RCC 7860 (cell line): ENCODE data around the gene MYO3B.

Experiments
- DNase-seq: peaks from one replicate; pipeline ENCODE4 v3.0.0-alpha.2; 2015; ENCODE audit warnings: low spot score
- FAIRE-seq: peaks from 2 replicates; lab custom pipeline; 2012; peaks lifted over from hg19 to GRCh38; lab: Jason Lieb, UNC

Gene MYO3B

DNA sequence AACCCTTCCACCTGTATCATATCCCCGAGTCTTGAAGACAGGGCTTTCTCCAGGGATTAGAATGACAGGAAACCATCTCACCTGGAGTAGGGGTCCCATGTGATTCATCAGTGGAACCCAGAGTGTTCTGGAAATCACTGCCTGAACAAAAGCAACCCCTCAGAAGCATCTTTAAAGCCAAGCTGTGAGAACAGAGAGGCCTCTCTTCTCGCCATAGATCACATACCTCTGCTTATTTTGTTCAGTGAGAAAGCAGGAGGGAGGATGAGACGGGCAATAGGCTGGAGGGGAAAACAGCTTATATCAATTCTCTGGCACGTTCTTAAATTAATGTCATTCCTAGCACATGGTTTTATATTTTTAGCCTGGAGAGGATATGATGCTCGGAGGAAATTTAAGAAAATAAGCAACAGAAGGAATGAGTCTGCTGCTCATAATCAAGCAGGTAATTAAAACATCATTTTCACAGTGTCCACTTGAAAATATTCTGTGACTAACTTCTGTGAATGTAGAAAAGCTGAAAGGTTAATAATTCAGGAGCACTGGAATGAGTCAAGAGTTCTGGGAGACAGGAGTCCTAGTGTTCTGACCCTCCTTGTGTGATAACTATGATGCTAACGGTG, 323.6 kb downstream of the MYO3B start:
- no peak for FAIRE-seq

DNA sequence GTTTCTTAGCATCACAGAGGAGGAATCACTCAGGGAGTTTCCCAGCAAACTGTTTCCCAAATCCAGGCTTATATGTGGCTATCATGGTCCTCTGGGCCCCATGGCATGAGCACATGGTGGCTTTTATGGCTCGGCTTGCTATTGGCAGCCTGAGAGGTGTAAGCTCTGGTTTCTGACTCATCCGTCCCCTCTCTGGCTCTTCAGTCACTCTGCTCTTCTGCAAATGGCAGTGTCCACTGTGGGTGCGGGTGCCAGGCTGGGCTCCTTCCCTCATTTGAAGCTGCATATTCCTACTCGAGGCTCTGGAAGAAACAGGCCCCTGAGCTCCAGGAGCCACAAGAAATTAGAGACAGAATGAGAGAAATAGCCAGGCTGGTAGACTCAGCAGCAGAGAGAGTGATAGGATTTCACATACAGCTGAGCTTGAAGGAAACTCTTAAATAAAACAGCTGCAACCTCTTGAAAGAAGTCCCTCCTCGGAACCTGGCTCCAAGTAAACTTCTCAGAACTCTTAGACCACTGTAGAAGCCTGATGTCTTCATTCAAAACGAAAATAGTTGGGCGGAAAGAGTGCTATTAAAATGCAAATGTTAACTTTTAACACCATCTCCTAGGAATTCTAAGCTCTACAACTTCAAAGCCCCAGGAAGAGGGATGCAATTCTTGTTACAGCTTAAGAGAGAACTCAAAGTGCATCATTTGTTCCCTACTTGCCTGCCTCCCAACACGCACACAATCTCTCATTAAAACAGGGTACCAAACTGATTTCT, 324.6 kb downstream of the MYO3B start:
- FAIRE-seq (no peak), DNase-seq (no peak)

More for the DNA sequence above, 323.6 kb downstream of the MYO3B start:
- DNase-seq: no peak

DNA sequence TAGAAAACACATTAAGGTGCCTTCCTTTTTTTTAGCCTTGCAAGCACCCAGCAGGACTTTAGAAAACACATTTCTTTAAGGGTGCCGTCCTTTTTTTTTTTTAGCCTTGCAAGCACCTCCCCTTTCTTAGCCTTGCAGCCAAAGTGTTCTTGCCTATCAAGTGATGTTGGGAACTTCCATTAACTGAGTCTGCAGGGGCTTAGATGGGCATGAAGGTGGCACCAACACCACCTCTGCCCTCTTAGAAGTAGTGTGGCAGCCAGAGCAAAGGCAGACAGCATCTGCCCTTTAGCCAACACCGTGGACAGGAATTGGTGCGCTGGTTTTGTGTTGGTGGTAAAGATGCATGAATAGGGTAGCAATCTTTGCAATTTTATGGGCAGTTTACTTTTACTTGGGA, 325.6 kb downstream of the MYO3B start:
- no peak for FAIRE-seq
- DNase-seq: no peak

DNA sequence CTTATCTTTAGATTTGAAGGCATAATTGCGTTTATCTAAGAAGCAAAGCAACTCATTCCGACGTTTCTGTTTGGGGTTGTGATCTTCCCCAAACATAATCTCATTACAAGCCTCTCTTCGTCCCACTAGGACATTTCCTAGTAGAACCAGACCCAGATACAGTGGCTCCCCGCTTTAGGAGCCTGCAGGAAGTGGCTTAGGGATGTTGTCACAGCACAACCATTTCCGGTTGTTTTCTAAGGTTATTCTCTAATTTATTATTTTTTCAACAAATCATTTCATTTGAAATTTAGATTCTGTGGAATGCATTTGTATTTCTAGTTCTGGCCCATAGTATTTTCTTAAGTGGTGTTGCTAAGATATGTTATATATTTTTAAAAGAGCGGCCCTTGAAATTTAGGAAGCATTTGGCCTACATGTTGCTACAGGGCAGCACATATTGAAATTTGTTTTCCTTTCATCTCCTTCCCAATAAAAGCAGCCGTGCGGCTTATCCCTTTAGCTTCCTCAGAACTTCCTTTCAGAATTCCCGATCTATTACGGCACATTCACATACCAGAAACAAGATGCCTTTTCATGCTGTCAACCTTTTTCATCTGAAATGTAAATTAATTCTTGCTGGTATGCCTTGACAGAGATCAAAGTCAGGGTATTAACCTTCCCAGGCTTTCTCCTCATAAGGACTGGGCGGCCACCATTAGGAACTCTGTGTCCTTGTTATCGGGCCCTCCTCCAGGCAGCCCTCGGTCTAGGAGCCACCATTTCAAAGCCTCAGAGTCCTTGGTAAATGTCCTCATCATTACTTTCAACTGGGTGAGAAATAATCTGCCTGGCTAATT, 326.2 kb downstream of the MYO3B start:
- no peak for FAIRE-seq

DNA sequence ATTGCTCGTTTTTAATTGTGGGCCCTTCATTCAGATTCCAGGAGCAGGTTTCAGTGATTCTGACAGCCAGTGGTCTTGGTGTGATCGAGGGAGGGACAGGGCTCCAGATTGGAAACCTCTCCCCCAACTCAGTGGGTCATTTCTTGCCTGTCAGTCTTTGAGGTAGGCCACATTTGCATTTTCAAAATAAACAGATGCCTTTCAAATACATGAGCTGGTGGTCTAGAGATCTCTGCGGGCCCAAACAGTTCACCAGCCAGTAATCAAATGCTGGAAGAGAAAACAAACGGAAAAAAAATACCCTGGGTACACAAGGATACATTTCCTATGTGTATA, 326.8 kb downstream of the MYO3B start:
- DNase-seq (no peak), FAIRE-seq (no peak)

More for the DNA sequence above, 326.2 kb downstream of the MYO3B start:
- DNase-seq: no peak

DNA sequence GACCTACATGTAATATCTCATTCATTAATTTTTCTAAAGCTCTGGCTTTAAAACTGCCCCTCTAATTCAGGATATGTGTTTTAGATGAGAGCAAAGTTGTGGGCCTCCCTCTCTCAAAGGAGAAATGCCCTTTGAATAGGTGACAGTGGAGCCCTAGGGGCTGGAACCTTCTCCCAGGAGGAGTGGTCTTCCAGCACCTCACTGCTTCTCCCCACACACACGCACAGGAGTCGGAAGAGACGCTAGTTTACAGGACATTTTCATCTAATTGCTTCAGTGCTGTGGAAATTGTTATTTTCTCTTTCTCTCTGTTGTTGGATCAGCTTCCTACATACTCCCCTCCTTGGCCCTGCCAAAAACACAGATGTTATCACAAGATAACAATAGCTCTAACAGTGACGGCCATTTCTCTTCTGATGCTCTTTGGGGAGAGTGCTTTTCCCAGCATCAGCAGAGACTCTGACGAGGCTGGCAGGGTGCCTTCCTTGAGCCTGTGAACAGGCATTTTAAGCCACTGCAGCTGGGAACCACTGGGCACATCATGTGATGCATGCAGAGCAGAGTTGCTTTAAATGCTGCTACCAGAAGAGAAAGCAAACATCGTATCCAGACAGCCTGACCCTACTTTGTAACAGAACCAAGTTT, 327.8 kb downstream of the MYO3B start:
- FAIRE-seq: no peak
- no peak for DNase-seq

DNA sequence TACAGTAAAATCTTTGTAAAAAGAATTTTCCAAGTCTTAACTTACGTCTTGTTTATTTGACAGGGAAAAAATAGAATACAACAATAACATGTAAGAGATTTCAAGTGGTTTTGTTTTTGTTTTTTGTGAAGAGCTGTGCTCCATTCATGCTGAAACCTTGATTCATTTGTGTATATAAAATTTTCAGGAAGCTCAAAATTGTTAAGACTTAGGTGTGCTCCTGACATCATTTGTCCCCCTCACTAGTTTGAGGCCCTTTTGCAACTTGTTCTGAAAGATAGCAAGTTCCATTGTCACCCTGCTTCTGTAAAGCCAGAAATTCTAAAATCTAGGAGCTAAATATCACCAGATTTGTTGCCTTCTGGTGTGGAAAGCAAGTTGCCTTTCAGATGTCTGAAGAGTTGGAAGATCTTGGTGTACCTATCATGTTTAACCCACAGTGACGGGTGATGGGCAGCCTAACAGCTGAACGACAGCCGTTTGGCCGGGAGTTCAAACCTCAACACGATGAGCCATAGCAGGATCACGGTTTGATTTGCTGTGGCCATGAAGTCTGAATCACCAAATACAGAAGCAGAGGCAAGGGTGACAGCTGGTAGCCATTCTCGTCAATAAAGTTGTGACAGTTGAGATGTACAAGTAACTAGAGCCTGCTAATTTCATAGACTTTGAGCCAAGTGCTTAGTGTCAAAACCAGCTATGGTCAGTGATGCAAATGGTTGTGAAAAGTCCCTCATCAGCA, 331.7 kb downstream of the MYO3B start:
- FAIRE-seq: no peak

DNA sequence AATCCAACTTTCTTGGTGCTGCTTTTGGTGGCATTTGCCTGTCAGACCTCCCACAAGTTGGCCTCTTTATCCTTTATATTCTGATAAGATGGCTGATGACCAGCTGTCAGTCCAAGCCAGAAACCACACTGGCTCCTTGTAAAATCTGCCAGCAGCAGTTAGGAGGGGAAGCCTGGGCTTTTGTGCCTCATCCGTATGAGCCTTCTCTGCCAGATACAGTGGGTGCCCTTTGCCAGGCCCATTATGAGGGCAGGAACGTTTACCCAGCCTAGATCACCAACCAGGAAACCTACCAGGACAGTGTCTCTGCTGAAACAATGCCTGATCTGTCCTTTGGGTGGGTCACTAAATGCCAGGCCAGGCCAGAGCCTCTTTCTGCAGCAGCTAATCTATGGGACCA, 334.3 kb downstream of the MYO3B start:
- no peak for FAIRE-seq
- no peak for DNase-seq

More for the DNA sequence above, 331.7 kb downstream of the MYO3B start:
- DNase-seq: peak; percentile 25

DNA sequence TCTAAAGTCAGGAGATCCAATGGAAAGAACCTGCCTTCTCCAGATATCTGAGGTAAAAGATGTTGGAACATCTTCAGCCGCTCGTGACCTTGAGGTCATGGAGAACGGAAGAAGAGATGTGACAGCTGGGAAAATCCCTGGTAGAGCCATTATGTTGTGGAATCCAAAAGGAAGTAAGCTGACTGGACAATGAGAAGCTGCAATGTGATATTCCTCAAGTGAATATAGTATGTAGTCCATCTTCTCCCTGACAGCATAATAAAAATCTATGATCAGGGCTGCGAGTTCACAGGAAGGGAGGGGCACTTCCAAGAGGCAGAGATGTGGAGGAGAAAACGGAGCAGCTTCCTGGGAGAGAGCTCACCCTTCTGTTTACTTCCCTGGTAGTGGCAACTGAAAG, 336.2 kb downstream of the MYO3B start:
- DNase-seq (no peak), FAIRE-seq (no peak)

DNA sequence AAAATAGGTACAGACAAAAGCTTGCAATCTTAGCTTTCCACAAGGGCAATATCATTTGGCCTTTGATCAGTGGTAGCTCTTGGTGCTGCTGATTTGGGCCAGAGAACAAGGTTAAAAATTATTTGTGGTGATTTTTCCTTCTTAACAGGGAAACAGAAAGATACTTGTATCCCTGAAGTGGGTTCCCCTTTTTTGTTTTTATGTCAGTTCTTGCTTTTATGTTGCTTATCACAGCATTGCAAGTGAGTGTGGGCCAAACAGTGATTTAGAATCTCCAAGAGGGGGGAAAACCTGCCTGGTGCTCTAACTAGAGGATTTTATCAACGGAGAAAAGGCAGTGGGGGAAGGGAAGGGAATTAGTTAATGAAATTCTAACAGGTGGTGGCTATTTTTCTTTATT, 339.6 kb downstream of the MYO3B start:
- FAIRE-seq: no peak
- no peak for DNase-seq

DNA sequence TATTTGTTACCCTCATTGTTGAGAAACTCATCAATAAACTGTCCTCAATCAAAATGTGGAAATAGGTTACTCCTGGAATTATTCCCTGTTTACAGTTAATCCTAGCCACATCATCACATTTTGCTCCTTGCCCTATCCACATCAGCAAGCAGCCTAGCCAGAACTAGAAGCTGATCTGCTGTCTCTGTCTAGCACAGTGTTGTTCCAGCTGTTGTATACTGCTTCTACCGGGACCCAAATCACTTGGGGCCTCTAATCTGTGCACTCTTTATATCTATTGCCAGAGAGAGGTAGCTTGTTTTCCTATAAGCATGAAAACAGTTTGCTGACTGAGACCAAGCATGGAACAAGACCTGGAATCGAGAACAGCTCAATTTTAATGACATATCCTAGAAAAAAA, 341.0 kb downstream of the MYO3B start:
- no peak for DNase-seq
- no peak for FAIRE-seq

DNA sequence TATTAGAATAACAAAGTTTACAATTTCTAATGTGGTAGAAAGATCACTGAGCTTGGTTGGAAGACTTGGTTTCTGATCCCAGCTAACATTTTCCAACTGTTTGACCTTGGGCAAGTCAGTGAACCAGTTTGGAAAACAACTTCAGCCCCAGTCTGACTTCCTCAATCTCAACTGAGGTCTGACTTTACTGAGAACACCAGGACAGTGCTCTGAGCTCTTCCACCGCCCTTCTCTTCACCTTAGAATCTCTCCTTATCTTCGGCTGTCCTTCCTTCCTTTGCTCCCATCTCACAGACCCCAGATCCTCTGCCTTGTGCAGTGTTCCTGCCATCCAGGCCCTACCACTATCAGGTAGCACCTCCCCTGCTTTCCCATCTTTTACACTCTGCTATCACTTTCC, 343.4 kb downstream of the MYO3B start:
- FAIRE-seq: no peak

DNA sequence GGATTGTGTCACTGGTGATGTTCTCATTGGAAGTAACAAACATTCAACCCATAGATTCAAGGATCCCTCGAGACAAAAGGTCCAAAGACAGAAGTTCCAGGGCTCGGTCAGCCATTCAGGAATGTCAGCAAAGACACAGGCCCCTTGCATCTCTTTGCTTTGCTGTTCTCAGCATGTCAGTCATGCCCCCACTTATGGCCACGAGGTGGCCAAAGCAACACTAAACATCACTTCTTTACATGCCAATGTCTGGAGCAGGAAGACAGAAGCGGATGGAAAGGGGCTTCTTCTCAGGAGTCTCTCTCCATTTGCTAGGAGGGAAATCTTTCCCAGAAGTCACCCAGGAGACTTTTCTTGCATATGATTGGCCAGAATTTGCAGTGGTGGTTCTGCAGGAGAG, 345.6 kb downstream of the MYO3B start:
- no peak for FAIRE-seq
- no peak for DNase-seq

More for the DNA sequence above, 343.4 kb downstream of the MYO3B start:
- no peak for DNase-seq

DNA sequence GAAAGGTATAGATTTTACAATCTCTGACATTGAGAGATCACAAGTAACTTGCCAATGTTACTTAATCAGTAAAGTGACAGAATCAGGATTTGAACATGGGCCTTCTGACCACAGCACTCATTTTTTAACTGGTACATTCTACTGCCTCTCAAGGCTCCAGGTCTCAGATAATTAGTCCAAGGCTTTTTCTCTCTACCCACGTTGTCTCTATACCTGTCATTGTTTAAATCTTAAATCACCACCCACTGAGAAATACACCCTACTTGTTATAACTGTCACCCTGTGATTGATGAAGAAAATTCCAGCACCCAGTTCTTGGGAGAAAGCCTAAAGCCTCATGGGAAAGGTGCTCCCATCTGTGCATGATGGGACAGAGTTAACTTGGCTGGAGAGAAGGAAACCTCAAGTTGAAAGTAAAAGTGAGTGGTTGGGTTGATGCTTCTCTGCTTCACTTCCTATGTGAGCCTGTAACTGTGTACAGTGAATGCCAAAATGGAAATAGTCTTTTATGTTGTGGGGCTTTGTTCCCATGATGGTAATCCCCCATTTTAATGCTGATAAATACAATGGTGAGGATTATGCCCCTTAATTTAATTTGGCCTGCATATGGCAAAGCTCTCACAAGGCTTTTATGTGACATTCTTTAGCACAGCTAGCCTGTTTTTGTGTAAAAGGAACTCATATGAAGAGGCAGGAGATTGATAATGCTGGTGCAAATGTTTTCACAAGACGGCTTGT, 347.1 kb downstream of the MYO3B start:
- peak; percentile 32 for DNase-seq
- FAIRE-seq: peak; percentile 24

DNA sequence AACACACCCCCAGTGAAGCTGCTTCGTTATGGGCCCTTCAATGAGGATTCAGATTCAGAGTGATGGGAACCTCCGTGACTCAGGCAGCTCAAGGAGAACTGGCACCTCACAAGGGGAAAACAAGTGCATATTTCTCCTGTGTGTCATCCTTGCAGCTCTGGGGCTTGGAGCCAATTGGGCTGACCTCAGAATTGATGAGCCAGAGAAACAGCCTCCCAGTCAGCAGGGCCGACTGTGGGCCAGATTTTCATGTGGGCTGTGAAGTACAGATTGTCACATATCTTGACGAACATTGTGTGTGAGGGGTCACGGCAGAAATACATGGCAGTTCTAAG, 347.6 kb downstream of the MYO3B start:
- peak; percentile 94 for DNase-seq
- peak; percentile 97 for FAIRE-seq

DNA sequence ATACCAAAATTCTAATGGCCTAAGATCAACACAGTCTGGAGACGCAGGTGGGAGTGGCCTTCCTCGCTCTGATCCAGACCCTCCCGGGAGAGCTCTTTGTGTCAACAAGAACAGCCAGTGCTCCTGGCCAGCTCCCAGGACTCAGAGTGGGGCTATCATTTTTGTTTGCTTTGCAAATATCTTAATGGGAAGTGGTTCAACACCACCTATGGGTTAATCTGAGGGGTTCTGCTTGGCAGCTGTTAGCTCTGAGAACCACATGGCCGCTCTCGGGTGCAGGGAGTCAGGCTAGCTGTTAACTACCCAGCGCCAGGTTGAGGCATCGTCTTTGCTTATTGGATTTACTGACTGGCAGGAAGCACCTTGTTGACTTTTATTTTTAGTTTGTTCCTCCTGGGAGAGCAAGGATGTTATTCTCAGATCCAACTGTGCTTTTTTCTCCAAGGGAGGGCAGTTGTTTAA, 352.4 kb downstream of the MYO3B start:
- FAIRE-seq (no peak), DNase-seq (peak; percentile 31)

DNA sequence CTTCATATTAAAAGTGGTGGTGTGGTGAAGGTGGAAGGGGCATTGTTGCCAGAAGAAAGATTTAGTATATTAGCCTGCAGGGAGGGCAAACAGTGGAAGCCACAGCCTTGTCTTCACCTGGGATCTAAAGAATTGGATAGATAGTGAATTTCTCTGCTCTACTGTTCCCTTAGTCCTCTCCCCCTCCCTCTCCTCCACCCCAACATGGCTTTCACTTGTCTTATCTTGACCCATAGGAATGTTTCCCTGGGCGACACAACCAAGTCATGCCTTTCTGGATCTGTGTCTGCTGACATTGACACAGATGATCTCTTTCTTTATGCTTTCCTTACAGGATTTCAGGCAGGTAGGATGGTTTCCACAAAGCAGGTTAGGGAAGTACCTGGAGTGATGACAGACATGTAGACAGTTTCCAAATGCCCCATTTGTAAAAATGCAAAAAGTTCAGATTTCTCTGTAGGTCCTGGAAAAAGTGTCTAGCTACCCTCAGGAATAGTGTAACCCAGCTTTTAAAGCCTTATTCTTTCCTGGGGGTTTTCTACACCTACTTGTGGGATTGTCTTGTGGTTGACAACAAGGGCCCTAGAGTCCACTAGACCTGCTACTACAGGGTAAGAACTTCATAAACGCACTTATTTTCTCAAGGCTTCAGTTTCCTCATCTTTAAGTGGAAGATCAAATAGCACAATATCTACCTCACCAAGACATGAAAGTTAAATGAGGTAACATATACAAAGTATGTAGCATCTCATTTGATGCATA, 353.0 kb downstream of the MYO3B start:
- no peak for FAIRE-seq
- no peak for DNase-seq

DNA sequence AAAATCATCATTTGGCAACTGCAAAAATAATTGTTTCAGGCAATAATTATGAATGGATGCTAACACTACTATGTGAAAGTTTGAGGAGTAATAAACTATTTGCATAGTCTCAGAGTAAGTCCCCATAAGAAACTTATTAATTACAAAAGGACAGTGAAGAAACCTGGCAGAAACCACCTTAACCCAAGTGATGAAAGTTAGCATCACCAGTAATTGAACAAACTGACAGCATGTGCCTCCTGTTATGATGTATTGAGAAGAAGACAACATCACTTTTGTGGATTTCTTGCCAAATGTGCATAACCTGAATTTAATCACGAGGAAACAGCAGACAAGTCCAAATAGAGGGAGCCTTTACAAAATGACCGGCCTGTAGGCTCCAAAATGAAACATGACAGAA, 353.9 kb downstream of the MYO3B start:
- no peak for DNase-seq
- FAIRE-seq: no peak

DNA sequence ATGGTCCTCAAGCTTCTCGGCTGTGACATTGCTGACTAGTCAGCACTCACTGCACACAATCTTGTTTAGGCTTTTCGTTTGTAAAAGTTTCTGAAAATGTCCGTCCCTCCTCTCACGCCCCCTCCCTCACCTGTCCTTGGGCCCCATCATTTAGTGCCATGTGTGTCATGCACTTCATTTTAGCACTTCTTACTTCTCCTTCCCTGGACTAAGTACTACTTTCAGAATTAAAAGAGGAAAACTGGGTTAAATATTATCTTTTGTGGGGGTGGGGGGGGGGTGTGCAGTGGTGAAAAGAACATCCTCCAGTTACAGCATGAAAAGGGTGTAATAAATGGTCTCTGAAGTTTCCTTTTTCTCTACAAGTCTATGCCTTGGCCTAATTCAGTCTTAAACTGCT, 355.2 kb downstream of the MYO3B start:
- DNase-seq: no peak
- FAIRE-seq: no peak
